Progenitor cell of endocrine pancreas (in vitro differentiated cells): ENCODE data around the gene BATF. TPM values are rescaled to one million over a fixed set of nuclear protein-coding genes. Genes with fewer than 3 reads are reported as not detected.
A peak's percentile ranks its signal among the peaks of the same experiment; 100 is the strongest.

ENCODE experiments used
- DNase-seq: peaks from one replicate; pipeline ENCODE4 v3.0.0; 2021; ENCODE audit warnings: low spot score; ENCODE audit not compliant: unreplicated experiment
- H3K27ac Mint-ChIP-seq: 2 replicates; pipeline ENCODE4 v1.8.0; 2021; ENCODE audit warnings: mild to moderate bottlenecking, moderate library complexity, mixed read lengths
- H3K27me3 Mint-ChIP-seq: 2 replicates; pipeline ENCODE4 v1.8.0; 2021; ENCODE audit warnings: mixed read lengths
- H3K36me3 Mint-ChIP-seq: 2 replicates; pipeline ENCODE4 v1.8.0; 2022; ENCODE audit warnings: mixed read lengths; ENCODE audit not compliant: insufficient read depth
- H3K4me1 Mint-ChIP-seq: 2 replicates; pipeline ENCODE4 v1.8.0; 2021; ENCODE audit warnings: low read depth, mixed read lengths
- H3K4me3 Mint-ChIP-seq: 2 replicates; pipeline ENCODE4 v1.8.0; 2021; ENCODE audit warnings: low read depth, mild to moderate bottlenecking, moderate library complexity, mixed read lengths
- H3K9me3 Mint-ChIP-seq: 2 replicates; pipeline ENCODE4 v1.8.0; 2021; ENCODE audit warnings: low read depth, mixed read lengths
- total RNA-seq: library from RNA; stranded (reverse); gene quantifications from 2 replicates; pipeline ENCODE4 v1.2.1, GENCODE V29; 2021
- TF ChIP-seq, protein P1 (sequence below): fragments of 200-600 bp; sonication (generic); IDR thresholded peaks from one replicate; pipeline ENCODE4 v1.5.0; 2021; ENCODE audit warnings: antibody characterized with exemption, mild to moderate bottlenecking; ENCODE audit not compliant: unreplicated experiment

BATF gene
- total RNA-seq, 1 donor from 2014 or later: not detected

DNA sequence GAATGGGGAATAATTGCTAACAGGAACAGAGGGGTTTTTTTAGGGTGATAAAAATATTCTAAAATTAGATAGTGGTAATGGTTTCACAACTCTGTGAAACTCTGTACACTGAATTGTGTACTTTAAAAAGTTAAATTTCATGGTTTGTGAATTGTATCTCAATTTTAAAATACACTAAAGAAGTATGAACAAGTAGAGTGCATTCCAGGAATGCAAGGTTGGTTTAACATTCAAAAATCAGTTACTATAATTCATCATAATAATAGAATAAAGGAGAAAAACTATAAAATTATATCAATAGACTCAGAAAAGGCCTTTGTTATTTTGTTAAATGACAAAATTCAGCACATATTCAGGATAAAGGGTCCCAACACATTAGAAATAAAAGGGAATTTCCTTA is 11.1 kb upstream of the BATF start:
- TF ChIP-seq, protein P1, sequence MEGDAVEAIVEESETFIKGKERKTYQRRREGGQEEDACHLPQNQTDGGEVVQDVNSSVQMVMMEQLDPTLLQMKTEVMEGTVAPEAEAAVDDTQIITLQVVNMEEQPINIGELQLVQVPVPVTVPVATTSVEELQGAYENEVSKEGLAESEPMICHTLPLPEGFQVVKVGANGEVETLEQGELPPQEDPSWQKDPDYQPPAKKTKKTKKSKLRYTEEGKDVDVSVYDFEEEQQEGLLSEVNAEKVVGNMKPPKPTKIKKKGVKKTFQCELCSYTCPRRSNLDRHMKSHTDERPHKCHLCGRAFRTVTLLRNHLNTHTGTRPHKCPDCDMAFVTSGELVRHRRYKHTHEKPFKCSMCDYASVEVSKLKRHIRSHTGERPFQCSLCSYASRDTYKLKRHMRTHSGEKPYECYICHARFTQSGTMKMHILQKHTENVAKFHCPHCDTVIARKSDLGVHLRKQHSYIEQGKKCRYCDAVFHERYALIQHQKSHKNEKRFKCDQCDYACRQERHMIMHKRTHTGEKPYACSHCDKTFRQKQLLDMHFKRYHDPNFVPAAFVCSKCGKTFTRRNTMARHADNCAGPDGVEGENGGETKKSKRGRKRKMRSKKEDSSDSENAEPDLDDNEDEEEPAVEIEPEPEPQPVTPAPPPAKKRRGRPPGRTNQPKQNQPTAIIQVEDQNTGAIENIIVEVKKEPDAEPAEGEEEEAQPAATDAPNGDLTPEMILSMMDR: no peak
- no peak overlapping the region for H3K27ac Mint-ChIP-seq
- no peak for DNase-seq
- peaks cover 12% of the 10 kb centered on the region for H3K9me3 Mint-ChIP-seq
- H3K36me3 Mint-ChIP-seq: peaks cover 1% of the 10 kb centered on the region
- peaks cover 3% of the 10 kb centered on the region for H3K4me1 Mint-ChIP-seq
- H3K27me3 Mint-ChIP-seq: peaks cover 8% of the 10 kb centered on the region
- no peak overlapping the region for H3K4me3 Mint-ChIP-seq

DNA sequence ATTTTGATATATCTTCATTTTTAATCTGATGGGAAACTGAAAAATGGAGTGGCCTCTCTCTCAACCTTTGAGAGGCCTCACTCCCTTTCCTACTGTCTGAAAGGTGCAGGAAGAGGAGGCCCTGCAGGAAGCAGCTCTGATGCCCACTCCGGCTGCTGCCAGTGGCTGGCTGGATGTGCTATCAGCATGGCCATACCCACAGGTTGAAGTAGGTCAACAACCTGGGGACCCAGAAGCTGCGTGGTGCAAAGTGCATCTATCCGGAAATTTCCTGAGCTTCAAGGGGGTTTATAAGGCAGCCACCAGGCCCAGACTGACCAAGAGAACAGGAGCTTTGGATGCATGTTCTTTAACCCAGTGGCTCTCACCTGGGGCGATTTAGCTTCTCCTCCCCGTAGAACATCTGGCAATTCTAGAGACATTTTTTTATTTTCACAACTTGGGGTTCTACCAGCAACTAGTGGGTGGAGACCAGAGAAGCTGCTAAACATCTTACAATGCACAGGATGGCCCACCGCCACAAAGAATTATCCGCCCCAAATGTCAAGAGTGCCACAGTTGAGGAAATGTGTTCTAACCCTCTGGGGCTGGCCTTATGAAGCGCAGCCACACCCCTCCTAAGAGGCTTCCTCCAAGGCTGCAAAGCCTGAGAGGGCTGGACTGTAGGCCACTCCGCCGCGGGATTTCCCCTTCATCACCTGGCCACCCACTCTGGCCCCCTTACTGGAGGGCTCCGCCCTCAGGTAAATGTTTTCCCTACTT is 8.2 kb upstream of the BATF start:
- H3K4me3 Mint-ChIP-seq: no peak overlapping the region
- no peak for DNase-seq
- peaks cover 14% of the 10 kb centered on the region for H3K27me3 Mint-ChIP-seq
- peaks cover 1% of the 10 kb centered on the region for H3K36me3 Mint-ChIP-seq
- TF ChIP-seq, protein P1: no peak
- no peaks in the 10 kb centered on the region for H3K4me1 Mint-ChIP-seq
- H3K9me3 Mint-ChIP-seq: peaks cover 8% of the 10 kb centered on the region
- H3K27ac Mint-ChIP-seq: no peak overlapping the region

DNA sequence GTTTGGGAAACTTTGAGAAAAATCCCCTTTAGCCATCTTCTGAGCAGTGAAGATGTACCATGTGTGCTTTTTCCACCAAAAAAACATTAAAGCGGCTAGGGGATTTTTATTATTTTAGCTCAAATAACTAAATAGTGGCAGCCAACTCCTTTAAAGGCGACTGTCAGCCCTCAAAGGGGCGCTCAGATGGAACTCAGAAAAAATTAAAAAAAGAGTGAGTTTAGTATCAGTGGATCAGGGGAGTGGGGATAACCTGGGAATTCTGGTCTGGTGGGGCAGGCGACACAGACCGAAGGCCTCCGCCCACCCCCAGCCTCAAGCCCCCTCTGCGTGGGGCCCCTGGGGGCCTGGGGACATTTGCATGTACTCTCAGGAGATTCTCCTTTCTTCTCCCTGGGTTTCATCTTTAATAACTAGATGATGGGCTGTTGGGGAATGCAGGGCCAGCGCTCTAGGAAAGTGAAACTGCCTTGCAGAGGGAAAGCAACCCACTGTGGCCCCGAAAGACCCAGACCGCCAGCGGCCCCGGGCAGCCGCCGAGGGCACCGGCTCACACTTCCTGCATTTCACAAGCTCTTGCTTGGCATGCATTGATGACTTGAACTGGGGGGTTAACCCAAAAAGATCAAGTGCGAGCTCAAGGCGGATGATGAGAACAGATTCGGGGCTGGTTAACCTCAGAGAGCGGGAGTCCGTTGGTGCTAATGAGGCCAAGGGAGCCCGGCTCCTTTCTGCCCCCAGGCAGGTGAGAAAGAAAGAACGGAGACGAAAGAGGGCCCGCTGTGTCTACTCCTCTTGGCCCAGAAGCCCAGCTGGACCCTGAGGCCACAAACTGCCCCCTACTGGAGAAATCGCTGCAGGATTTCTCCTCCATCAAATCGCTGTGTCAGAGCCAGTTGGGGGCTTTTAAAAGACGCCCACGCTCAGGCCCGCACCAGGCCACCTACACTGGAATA is 7.3 kb upstream of the BATF start:
- H3K4me1 Mint-ChIP-seq: peaks cover 2% of the 10 kb centered on the region
- TF ChIP-seq, protein P1: no peak
- H3K27me3 Mint-ChIP-seq: peaks cover 14% of the 10 kb centered on the region
- H3K27ac Mint-ChIP-seq: no peak overlapping the region
- peaks cover 1% of the 10 kb centered on the region for H3K36me3 Mint-ChIP-seq
- no peak overlapping the region for H3K4me3 Mint-ChIP-seq
- no peak for DNase-seq
- H3K9me3 Mint-ChIP-seq: peaks cover 8% of the 10 kb centered on the region

DNA sequence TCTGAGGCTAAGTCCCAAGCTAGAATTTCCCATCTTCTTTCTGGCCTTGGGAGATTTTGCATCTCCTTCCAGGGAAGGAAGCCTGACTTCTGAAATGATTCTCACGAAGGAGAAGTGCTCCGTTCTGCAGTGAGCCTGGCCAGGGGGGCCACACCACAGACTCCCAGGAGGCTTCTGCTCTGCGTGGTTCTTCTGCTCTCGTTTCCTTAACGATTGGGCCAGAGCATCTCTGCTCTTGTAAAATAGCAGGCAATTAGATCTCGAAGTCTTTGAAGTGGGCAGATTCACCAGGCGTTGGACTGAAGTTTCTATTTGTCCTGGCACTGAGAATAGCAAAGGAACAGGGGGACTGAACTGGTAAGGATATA is 6.7 kb upstream of the BATF start:
- Mint-ChIP-seq H3K4me1 (peaks cover 2% of the 10 kb centered on the region), H3K4me3 (no peak overlapping the region), H3K27me3 (peaks cover 14% of the 10 kb centered on the region), H3K36me3 (peaks cover 1% of the 10 kb centered on the region), H3K9me3 (peaks cover 4% of the 10 kb centered on the region), H3K27ac (no peak overlapping the region)
- TF ChIP-seq, protein P1: no peak
- DNase-seq: no peak

DNA sequence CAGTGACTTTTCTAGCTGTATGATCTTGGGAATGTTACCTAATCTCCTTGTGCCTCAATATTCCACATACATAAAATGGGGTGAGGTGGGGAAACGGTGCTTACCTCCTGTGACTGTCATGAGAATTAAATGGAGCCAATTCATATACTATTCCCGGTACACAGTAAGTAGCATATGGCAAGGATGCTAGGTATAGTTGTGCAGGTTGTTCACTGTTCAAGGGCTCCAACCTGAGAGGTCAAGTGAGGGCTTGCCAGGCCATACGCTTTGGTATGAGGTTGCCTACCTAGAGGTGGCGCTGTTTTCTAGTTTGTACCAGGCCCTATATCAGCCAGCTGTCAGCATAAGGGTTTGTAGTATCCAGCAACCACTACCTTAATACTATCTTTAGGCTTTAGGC is 3.6 kb upstream of the BATF start:
- H3K36me3 Mint-ChIP-seq: no peaks in the 10 kb centered on the region
- H3K4me3 Mint-ChIP-seq: no peak overlapping the region
- H3K4me1 Mint-ChIP-seq: peaks cover 25% of the 10 kb centered on the region
- DNase-seq: no peak
- no peaks in the 10 kb centered on the region for H3K9me3 Mint-ChIP-seq
- H3K27me3 Mint-ChIP-seq: peaks cover 27% of the 10 kb centered on the region
- H3K27ac Mint-ChIP-seq: no peak overlapping the region
- TF ChIP-seq, protein P1: peak; percentile 24
